ENCODE results near the gene CUL4A.
"Not testable (repeated sequence)": the region's sequence is repeated elsewhere in the genome, so short reads cannot be mapped to it uniquely, and the experiment has no call there.

Gene CUL4A

DNA sequence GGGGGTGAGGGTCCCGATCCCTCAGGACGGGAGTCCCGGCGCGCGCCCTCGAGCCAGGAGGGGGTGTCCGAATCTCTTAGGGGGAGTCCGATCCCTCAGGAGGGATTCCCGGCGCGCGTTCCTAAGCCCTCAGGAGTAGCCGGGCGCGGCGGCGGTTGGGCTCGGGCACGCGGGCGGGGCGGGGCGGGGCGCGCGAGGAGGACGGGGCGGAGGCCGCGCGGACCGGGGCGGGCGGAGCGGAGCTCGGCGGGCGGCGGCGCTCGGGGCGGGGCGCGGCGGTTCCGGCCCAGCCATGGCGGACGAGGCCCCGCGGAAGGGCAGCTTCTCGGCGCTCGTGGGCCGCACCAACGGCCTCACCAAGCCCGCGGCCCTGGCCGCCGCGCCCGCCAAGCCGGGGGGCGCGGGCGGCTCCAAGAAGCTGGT is at the start of gene CUL4A:
TSS of gene CUL4A (plus strand) at position 278 of the 423 bp plus-strand sequence. CDS start at position 293, 15 bp downstream.
- DNase-seq = peak; percentile 62 to 71

DNA sequence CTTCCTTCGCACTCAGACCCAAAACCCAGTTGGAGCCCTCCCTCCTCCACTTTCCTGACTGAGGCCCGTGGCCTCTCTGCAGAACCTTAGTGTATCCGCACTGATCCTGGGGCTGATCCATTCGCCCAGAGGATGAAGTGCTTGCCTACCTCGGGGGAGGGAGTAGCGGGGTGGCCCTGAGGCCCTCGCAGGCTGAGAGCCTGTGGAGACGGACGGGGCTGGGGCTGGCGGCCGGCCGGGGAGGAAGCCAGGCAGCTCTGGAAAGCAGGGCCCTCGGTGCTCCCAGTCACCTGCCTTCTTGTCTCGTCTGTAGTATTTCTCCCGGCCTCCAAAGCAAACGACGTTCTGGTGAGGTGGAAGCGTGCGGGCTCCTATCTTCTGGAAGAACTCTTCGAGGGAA is 49.7 kb upstream of the CUL4A start:
- DNase-seq = no peak

DNA sequence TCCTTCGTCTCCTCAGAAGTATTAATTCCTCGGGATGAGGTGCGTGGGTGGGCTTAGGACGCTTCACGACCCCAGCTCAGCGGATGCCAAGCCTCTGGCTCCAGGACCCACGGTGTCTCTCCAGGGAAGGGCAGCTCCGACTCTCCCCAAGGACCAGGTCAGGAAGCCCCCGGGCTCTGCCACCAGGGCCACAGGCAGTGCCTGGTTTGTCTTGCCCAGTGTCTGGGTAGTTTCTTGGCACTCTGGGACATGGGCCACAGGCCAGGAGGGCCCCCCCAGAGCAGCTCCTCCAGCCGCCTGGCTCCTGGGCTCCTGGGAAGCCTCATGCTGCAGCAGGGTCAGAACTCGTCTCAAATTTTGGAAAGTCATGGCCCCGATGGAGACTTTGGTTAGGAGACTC is 48.4 kb upstream of the CUL4A start:
- DNase-seq = no peak

DNA sequence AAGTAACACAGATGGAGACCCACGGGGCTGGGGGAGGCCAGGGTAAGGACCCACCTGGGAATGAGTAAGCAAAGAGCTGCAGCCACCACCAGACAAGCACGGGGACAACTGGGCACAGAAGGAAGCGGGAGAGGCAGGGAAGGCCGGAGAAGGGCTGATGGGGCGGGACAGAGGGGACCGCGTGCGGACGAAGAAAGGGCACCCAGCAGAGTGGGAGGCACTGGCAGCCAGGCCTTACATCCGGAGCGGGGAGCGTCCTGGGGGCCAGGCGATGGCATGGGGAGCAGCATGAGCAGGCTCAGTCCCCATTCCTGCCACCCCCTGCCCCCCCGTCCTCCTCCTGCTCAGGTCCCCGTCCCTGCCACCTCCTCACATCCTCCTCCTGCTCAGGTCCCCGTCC is 48.0 kb upstream of the CUL4A start:
- no peak for DNase-seq

DNA sequence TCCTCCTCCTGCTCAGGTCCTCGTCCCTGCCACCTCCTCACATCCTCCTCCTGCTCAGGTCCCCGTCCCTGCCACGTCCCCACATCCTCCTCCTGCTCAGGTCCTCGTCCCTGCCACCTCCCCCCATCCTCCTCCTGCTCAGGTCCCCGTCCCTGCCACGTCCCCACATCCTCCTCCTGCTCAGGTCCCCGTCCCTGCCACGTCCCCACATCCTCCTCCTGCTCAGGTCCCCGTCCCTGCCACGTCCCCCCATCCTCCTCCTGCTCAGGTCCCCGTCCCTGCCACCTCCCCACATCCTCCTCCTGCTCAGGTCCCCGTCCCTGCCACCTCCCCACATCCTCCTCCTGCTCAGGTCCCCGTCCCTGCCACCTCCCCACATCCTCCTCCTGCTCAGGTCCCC is 47.4 kb upstream of the CUL4A start:
- not testable (repeated sequence) for DNase-seq

DNA sequence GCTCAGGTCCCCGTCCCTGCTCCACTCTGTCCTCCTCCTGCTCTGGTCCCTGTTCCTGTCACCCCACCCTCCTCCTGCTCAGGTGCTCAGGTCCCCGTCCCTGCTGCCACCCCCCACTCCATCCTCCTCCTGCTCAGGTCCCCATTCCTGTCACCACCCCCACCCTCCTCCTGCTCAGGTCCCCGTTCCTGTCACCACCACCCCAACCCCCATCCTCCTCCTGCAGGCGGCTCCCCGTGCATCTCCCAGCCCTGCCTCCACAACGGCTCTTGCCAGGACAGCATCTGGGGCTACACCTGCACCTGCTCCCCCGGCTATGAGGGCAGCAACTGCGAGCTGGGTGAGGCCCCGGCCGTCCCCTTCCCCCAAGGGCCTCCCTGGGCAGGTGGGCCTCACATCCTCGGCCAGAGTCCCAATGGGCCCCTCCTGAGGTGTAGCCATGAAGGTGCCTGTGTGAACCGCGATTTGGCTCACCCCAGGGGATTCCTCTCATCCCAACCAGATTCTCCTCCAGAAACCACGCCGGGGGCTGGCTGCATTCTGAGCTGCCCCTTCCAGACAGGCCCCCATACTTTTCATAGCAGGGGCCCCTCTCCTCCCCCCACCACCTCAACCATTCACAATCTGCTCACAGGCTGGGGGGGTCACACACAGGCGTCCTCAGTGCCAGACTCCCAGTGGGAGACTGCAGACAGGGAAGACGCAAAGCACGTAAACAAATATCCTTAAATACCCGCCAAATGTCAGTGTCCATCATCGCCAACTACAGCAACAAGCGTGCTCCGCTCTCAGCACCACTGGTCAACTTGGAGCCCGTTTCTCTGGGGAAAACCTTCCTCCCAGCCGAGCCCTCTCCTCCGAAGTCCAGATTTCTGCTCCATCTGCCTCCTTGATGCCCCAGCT is 46.4 kb upstream of the CUL4A start:
- DNase-seq = no peak

DNA sequence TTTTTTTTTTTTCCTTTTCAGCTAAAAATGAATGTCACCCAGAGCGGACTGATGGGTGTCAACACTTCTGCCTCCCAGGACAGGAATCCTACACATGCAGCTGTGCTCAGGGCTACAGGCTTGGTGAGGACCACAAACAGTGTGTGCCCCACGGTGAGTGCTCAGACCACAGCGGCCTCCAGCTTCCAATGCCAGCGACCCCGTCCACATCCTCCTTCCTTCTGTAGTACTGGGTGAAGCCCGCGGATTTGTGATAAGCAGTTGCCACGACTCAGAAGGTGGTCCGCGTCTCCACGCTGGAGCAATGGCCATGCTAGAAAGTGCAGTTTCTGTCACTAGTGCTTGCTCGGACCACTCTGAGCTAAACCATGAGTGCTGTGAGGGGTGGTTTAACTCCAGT is 44.9 kb upstream of the CUL4A start:
- DNase-seq = no peak

DNA sequence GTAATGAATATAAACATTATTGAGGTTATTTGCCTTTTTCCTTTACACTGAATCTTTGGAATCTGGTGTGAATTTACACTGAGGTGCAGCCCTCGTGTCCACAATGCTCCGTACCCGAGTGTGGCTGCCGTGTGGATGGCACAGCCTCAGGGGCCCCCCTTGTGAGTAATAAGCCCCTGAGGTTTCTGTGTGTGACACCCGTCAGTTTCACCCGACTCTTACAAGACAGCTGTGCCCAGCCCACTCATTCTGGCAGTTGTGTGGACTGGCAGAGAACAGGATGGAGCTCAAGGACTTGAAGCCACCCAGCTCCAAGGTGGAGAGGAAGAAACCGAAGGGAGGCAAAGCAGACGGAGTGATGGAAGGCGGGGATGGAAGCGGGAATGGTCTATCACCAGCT is 43.1 kb upstream of the CUL4A start:
- no peak for DNase-seq

DNA sequence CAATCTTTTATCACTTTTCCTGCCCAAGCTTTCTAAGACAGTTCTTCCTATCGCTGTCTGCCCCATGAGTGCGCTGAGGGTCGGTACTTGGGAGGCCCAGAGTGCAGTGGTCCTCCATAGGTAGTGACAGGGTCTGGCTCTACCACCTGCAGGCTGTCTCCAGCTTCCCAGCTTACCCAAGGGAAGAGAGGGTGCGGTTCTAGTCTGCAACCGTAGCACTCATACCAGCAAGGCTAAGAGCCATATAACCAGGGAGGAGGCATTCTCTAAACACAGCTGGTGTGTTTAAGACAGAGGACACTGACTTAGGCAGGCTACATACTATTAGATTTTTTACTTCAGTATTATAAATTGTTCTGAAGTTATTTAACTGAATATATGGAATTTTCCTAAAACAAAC is 42.7 kb upstream of the CUL4A start:
- DNase-seq = no peak

DNA sequence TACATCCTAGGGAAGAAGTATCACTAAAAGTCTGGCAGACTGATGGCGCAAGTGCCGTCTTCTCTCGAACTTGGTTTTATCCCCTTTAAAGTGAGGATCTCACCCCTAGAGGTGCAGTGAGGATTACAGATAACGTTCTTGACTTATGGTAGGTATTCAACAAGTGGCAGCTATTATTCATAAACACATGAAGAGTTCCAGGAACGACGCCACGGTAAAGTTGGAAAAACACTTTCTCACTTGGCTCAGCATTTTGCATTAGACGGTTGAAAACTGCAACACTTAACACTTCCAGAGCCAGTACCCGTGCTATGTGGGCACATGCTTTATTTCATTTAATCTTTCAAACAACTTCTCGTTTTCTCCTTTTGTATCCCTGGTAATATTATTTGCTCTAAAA is 42.3 kb upstream of the CUL4A start:
- DNase-seq = no peak

DNA sequence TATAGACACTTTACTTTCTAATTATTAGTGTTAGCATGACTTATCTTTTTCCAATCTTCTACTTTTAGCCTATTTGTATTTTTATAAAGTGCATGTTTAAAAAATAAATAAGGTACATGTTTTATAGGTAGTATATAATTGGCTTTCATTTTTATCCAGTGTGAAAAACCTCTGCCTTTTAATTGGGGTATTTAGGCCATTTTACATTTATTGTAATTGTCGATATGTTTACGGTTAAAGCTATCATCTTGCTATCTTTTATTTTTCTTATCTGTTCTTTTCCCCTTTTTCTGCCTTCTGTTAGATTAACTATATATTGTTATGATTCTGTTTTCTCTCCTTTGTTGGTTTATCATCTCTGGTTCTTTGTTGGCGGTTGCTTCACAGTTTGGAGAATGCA is 41.8 kb upstream of the CUL4A start:
- no peak for DNase-seq

DNA sequence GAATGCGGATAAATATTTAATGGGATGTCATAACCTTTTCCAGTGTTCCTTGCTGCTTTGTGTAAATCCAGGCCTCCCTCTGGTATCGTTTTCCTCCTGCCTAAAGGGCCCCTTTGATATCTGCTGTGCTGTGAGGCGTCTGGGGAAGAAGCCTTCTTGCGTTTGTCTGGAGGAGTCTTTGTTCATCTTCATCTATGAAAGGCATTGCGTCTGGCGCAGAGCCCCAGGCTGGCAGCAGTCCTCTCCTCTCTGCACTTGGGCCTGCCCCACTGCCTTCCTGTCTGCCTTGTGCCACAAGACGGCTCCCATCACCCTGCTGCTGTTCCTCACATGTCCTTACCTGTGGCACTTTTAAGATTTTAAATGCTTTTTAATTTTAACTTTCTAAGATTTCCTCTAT is 41.2 kb upstream of the CUL4A start:
- no peak for DNase-seq

DNA sequence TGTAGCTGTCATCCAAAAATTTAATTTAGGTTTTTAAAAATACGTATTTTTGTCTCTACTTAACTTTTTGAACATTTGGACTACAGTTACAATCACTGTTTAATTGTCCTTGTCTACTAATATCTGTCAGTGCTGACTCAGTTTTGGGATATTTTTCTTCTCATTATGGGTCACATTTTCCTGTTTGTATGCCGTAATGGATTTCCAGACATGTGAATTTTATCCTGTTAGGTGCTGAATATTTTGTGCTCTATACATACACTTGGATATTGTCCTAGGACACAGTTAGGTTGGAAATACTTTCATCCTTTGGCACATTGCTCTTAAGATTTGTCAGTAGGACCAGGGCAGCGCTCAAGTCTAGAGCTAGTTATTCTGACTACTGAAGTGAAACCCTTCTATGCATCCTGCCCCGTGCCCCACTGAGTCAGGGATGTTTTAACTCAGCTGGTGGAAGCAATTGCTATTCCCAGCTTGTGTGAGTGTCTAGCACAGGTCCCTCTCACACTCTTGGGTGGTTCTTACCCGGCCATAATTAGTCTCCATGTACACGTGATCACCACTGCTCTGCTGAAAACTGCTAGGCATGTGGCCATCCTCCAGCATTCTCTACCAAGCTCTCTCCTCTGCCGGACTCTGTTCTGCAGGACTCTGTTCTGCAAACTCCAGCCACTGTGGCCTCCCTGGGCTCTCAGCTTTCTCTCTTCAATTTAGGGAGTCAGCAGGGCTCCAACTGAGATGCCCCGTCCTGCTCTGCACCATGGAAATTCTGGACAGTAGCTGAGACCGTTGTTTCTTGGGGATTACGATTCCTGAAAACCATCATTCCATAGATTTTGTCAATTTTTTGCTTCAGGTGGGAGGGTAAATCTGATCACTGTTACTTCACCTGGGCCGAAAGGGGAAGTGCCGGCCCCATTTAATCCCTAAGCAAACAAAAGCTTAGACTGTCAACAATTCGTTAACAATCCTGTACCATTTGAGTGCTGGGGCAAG is 39.8 kb upstream of the CUL4A start:
- no peak for DNase-seq

DNA sequence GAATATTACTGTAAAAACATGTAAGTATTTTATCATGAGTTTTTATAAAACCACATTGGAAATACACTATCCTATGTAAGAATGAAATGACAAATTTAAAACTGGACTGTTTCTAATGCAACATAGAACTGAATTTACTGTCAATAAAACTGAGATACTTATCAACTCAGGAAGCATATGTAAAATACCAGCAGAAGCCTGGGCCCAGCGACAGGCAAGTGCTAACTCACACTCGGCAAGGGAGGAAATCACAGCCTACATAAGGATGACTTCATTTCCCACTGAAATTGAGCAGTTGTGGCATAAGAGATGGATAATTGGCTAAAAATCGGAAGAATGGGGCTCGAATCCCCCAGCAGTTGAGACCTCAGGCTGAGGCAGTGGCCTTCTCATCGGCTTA is 38.9 kb upstream of the CUL4A start:
- no peak for DNase-seq

DNA sequence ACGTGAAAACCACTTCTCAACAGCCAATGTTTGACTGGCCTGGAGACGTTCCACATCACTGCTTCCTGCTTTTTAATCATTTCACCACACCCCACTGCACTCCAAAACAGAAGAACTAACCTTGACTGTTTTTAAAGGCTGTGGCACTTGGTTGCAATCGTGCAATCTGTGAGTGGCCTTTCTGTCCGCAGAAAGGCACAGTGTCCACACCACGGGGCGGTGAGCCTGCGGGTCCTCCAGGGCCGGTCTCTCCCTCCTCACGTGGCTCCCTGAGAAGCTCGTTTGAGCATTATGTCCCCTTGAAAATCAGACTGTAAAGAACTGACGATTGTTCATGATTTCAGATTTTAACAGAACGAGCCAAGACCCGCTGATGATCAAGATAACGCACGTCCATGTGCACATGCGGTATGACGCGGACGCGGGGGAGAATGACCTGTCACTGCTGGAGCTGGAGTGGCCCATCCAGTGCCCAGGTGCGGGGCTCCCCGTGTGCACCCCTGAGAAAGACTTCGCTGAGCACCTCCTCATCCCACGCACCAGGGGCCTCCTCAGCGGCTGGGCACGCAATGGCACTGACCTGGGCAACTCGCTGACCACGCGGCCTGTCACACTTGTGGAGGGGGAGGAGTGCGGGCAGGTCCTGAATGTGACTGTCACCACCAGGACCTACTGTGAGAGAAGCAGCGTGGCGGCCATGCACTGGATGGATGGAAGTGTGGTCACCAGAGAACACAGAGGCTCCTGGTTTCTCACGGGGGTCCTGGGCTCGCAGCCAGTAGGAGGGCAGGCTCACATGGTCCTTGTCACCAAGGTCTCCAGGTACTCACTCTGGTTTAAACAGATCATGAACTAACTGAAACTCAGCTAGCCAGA is 37.9 kb upstream of the CUL4A start:
- no peak for DNase-seq

DNA sequence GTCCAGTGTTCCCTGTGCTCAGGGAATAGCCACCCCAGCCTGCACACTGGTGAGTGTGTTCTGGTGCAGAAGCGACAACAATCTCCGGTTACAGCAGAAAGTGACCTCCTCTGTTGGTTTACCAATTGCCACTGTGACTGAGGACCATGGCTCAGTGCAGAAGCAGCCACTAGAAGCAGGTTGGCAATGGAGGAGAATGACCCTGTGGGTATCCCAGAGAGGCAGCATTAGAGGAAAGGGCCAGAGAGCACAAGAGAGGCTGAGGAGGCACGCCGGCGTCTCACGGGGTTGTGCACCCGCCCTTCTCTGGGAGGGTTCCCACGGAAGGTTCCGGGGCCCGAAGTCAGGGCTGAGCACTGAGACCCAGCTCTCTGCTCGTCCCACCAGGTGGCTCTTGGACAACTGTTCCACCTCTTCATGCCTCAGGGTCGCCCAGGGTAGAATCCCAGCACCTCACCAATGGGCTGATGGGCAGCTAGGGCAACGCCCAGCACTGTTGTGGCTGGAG is 36.9 kb upstream of the CUL4A start:
- DNase-seq = no peak

DNA sequence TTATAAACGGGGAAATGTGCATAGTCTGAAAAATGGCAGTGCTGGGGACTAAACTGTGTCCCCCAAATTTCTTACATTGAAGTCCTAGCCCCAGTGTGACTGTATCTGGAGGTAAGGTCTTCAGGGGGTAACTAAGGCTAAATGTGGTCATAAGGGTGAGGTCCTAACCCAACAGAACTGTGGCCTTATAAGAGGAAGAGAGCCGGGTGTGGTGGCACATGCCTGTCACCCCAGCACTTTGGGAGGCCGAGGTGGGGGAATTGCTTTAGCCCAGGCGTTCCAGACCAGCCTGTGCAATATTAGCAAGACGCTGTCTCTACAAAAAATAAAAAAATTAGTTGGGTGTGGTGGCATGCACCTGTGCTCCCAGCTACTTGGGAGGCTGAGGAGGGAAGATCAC is 33.1 kb upstream of the CUL4A start:
- no peak for DNase-seq

DNA sequence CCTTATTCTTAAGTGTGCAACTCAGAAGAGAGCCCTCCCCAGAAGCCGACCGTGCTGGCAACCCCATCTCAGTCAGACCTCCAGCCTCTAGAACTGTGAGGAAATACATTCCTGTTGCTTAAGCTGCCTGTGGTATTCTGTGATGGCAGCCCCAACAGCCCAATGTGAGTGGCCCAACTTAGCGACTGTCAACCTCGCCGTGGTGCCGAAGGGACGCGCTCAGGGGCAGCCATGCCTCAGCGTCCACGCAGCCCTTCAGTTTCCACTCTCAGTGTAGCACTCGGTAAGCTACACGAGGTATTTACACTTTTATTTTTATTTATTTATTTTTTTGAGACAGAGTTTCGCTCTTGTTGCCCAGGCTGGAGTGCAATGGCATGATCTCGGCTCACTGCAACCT is 32.6 kb upstream of the CUL4A start:
- DNase-seq = no peak

DNA sequence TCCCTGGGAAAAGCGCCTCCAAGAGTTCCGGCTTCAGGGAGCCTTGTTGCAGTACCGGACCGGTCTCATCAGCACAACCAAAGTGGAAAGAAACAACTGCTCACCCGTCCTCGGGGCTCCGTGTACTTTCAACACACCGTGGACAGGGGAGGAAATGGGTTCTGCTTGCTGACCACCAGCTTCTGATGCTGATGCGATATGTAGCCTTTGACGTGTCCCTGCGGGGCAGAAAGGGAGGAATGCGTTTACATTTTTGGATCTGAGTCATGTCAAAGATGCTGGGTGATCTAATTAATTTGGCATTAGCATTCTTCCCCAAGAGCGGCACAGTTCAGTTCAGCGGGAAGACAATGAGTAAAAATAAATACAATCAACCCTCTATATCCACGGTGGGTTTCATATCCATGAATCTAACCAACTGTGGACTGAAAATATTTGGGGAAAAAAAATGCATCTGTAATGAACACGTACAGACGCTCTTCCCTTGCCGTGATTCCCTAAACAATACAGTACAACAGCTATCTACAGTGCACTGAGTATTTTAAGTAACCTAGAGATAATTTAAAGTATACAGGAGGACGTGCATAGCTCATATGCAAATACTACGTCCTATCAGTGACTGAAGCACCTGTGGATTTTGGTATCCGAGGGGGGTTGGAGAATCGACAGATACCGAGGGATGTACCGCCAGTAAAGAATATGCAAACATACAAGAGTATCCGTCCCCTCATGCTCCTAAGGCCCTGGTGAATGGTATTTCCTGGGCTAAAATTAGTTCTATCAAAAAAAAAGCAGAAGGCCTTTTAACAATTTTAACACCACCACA is 31.1 kb upstream of the CUL4A start:
- no peak for DNase-seq

DNA sequence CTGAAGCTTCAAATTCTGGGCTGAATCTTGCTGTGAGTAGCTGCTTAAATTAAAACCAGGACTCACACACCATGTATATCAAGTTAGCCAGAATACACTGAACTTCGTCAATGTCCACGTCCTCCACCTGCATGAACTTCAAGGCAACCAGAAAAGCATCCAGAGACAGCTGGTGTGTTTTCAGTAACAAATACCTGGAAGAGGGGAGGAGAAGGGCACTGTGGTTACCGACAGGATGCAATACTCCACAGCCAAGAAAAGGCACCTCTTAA is 30.6 kb upstream of the CUL4A start:
- DNase-seq = no peak

DNA sequence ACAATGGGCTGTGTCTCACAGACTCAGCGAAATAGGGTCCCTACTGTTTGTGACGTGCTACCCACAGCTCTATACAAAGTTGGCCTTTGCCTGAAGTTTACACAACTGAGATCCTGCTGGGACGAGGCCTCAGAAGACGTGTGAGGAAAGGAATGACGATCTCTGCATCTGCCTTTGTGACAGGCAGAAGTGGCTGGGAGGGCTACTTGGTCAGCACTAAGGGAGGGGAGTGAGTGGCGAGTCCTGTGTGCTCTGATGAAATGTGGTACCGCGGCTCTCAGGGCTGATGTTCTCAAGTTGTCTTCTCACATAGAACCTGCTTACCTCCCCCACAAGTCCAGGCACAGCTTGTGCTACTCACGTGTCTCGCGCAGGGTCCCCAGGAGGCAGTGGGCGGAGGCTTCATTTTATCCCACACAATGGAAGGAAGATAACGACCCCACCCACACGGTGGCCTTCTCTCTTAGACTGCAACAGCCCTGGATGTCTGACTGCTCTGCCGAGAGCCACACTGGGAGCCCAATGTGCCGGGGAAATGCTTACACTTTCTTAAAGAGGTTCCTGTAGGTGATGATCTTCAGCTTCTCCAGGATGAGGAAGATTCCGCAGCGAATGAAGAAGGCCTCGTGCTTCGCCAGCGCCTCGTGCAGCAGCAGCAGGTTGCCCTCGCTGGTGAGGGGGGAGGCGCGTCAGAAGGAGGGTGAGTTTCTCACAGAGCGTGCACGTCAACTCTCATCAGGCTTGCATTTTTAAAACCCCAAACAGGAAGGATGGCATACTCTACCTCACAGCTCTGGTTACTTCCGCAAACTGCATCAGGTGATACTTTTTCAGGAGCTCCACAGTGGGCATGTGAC is 29.8 kb upstream of the CUL4A start:
- no peak for DNase-seq
